ENCODE results near the gene UCK2. TPM values are rescaled to one million over a fixed set of nuclear protein-coding genes. Genes with fewer than 3 reads are reported as not detected.

UCK2 gene
- total and polyA plus RNA-seq, 2 donors (not counting 1 experiment from before 2014, with no cell fraction given): 8.9 to 11.5 TPM

DNA sequence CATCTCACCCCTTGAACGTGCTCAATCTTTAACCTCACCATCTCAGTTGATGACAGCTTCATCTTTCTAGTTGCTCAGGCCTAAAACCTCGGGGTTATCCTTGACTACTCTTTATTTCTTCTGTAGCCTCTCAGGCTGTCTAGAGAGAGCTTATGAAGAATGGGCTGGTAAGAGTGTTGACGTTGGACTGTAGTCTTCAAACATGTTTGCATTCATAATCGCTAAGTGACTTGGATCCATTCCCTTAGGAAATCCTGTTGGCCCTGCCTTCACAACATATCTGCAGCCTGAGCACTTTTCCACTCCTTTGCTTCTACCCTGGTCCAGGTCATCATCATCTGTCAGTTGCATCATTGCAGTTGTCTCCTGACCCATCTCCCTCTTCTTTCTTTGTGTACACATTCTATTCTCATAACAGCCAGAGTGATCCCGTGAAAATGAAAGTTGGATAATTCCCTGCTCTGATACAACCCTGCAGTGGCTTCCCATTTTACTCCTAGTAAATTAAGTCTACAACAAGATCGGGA lies 10.5 kb downstream of the UCK2 start:
- no peak overlapping the region for H3K4me3 ChIP-seq (ENCODE audit: control extremely low read depth in 1 of 5, extremely low read depth in 1 of 5, insufficient read depth in 1 of 5, low read depth in 2 of 5, low read length in 4 of 5)
- TF ChIP-seq EZH2 (IDR thresholded peaks at IDR 0.05; ENCODE audit: borderline replicate concordance, insufficient read depth, low read depth, low read length, poor library complexity, severe bottlenecking): no peak
- TF ChIP-seq, protein P1, sequence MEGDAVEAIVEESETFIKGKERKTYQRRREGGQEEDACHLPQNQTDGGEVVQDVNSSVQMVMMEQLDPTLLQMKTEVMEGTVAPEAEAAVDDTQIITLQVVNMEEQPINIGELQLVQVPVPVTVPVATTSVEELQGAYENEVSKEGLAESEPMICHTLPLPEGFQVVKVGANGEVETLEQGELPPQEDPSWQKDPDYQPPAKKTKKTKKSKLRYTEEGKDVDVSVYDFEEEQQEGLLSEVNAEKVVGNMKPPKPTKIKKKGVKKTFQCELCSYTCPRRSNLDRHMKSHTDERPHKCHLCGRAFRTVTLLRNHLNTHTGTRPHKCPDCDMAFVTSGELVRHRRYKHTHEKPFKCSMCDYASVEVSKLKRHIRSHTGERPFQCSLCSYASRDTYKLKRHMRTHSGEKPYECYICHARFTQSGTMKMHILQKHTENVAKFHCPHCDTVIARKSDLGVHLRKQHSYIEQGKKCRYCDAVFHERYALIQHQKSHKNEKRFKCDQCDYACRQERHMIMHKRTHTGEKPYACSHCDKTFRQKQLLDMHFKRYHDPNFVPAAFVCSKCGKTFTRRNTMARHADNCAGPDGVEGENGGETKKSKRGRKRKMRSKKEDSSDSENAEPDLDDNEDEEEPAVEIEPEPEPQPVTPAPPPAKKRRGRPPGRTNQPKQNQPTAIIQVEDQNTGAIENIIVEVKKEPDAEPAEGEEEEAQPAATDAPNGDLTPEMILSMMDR (IDR thresholded peaks at IDR 0.05): no peak
- no peaks in the 10 kb centered on the region for H3K9me3 ChIP-seq (ENCODE audit: control extremely low read depth in 1 of 3, control insufficient read depth in 2 of 3, insufficient read depth in 1 of 3, low read length in 2 of 3)
- H3K27me3 Mint-ChIP-seq: no peaks in the 10 kb centered on the region
- H3K9me3 Mint-ChIP-seq (ENCODE audit: insufficient read depth): no peaks in the 10 kb centered on the region
- H3K27me3 ChIP-seq (replicated peaks in 1 of 4; ENCODE audit: control extremely low read depth in 1 of 4, control insufficient read depth in 3 of 4, insufficient read depth in 4 of 4, low read length in 3 of 4): no peaks in the 10 kb centered on the region
- H3K27ac ChIP-seq (ENCODE audit: low read length in 2 of 2): no peak overlapping the region
- CTCF ChIA-PET: no interaction called here
- intact Hi-C loops (cut with micrococcal nuclease): no loop called here
- no peak overlapping the region for H3K4me3 Mint-ChIP-seq
- H3K9ac ChIP-seq (ENCODE audit: low read length): no peak overlapping the region
- POLR2A ChIA-PET: no interaction called here
- no peak overlapping the region for H3K27ac Mint-ChIP-seq
- DNase-seq (no peak), ATAC-seq (ENCODE audit: low read depth) (no peak)
- H3K4me1 ChIP-seq (ENCODE audit: control insufficient read depth in 2 of 2, insufficient read depth in 2 of 2, low read length in 2 of 2): peaks cover 6 to 7% of the 10 kb centered on the region in 2 donors
- no peaks in the 10 kb centered on the region for H3K36me3 ChIP-seq (replicated peaks in 1 of 2; ENCODE audit: control extremely low read depth in 1 of 2, control insufficient read depth in 1 of 2, extremely low read depth in 1 of 2, insufficient read depth in 2 of 2, low read length in 1 of 2)
- H2AFZ ChIP-seq (ENCODE audit: insufficient read depth, low read depth, low read length, poor library complexity, severe bottlenecking): no peak overlapping the region
- H3K79me2 ChIP-seq (ENCODE audit: control insufficient read depth, insufficient read depth, low read length): peaks cover 31% of the 10 kb centered on the region
- H3K4me1 Mint-ChIP-seq: peaks cover 18% of the 10 kb centered on the region
- WGBS (ENCODE audit: insufficient coverage): 100% methylated on average over 4 of the region's 6 CpGs
- no peak overlapping the region for H3K4me2 ChIP-seq (replicated peaks; ENCODE audit: low read depth, low read length, poor library complexity, severe bottlenecking)
- peaks cover 7% of the 10 kb centered on the region for H4K20me1 ChIP-seq (ENCODE audit: control insufficient read depth, insufficient read depth, low read length, poor library complexity, severe bottlenecking)

- POLR2A ChIA-PET: no interaction called here
- peaks cover 49% of the 10 kb centered on the region for H3K79me2 ChIP-seq (ENCODE audit: control insufficient read depth, insufficient read depth, low read length)
- CTCF ChIA-PET: no interaction called here
Observed at GRCh38 chr1:165840423-165840822, 13.0 kb downstream of the UCK2 start.

More at GRCh38 chr1:165840423-165840822, 13.0 kb downstream of the UCK2 start:
- Histone ChIP-seq H3K27ac (ENCODE audit: low read length in 2 of 2) (no peak overlapping the region), H3K4me3 (ENCODE audit: control extremely low read depth in 1 of 5, extremely low read depth in 1 of 5, insufficient read depth in 1 of 5, low read depth in 2 of 5, low read length in 4 of 5) (no peak overlapping the region), H3K36me3 (replicated peaks in 1 of 2; ENCODE audit: control extremely low read depth in 1 of 2, control insufficient read depth in 1 of 2, extremely low read depth in 1 of 2, insufficient read depth in 2 of 2, low read length in 1 of 2) (no peaks in the 10 kb centered on the region), H2AFZ (ENCODE audit: insufficient read depth, low read depth, low read length, poor library complexity, severe bottlenecking) (no peak overlapping the region), H3K4me1 (ENCODE audit: control insufficient read depth in 2 of 2, insufficient read depth in 2 of 2, low read length in 2 of 2) (peaks cover 6 to 11% of the 10 kb centered on the region in 2 donors), H3K9me3 (ENCODE audit: control extremely low read depth in 1 of 3, control insufficient read depth in 2 of 3, insufficient read depth in 1 of 3, low read length in 2 of 3) (no peaks in the 10 kb centered on the region), H3K9ac (ENCODE audit: low read length) (no peak overlapping the region), H3K4me2 (replicated peaks; ENCODE audit: low read depth, low read length, poor library complexity, severe bottlenecking) (no peak overlapping the region), H3K27me3 (replicated peaks in 1 of 4; ENCODE audit: control extremely low read depth in 1 of 4, control insufficient read depth in 3 of 4, insufficient read depth in 4 of 4, low read length in 3 of 4) (no peaks in the 10 kb centered on the region), H4K20me1 (ENCODE audit: control insufficient read depth, insufficient read depth, low read length, poor library complexity, severe bottlenecking) (peaks cover 7% of the 10 kb centered on the region)
- Mint-ChIP-seq H3K27me3 (no peaks in the 10 kb centered on the region), H3K4me3 (no peak overlapping the region), H3K9me3 (ENCODE audit: insufficient read depth) (no peaks in the 10 kb centered on the region), H3K4me1 (peaks cover 24% of the 10 kb centered on the region), H3K27ac (no peak overlapping the region)
- intact Hi-C loops (cut with micrococcal nuclease): no loop called here
- 100% methylated on average over 2 of the region's 4 CpGs for WGBS (ENCODE audit: insufficient coverage)
- no peak for DNase-seq
- TF ChIP-seq EZH2 (IDR thresholded peaks at IDR 0.05; ENCODE audit: borderline replicate concordance, insufficient read depth, low read depth, low read length, poor library complexity, severe bottlenecking): no peak
- TF ChIP-seq, protein P1 (IDR thresholded peaks at IDR 0.05): no peak
- no peak for ATAC-seq (ENCODE audit: low read depth)

Data from B cell (primary cell).